SHP77 (cell line): ENCODE data around the gene HACD2.
"Not testable (repeated sequence)": the region's sequence is repeated elsewhere in the genome, so short reads cannot be mapped to it uniquely, and the experiment has no call there.

Source experiments
- DNase-seq, 2 experiments: peaks; one replicate each; lab custom pipeline; 2025; lab: John Stamatoyannopoulos, UW

HACD2 gene

DNA sequence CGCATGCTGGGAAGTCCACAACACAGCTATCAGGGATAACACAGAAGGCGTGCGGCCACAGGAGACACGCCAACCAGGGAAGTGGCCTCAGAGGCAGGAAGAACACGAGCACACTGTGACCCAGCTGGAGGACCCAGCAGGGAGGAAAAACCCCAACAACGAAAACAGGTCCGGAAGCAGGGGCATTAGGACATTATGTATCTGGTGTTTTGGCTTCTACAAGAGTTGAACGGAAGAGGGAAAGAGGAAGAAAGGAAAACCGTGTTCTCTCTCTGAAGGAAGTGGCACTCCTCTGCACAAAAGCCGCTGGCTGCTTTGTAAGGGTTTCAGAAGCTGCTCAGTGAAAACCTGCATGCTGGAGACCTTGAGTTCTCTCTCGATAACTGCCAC lies 61.8 kb downstream of the HACD2 start:
- no peak for DNase-seq

DNA sequence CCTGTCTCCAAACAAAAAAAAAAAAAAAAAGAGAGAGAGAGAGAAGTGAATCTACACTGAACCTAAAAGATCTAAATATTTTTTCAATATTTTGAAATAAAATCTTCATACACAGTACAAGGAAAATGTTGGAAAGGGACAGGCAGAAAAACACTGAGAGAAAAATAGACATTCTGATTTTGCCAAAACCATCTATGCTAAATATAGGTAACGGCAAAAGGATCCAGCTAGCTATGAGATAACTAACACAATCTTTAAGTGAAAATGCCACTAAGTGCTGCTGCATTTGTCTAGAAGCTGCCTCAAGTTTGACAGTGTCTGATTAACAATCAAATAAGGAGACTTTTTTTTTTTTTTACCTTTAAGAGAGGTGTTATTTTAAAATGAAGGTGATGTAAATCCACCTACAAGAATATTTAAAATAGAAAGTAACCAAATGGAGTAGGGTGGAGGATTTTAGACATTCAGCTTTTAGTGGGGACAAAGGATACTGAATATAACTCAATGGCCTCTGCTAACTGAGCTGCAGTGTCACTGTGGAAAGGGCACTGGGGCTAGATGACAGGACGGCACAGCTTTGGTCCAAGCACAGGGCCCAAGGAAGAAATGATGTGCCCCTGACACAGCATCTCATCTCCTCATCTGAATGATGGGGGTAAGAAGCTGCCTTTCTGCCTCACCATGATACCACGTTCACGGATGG lies 62.4 kb downstream of the HACD2 start:
- no peak for DNase-seq

DNA sequence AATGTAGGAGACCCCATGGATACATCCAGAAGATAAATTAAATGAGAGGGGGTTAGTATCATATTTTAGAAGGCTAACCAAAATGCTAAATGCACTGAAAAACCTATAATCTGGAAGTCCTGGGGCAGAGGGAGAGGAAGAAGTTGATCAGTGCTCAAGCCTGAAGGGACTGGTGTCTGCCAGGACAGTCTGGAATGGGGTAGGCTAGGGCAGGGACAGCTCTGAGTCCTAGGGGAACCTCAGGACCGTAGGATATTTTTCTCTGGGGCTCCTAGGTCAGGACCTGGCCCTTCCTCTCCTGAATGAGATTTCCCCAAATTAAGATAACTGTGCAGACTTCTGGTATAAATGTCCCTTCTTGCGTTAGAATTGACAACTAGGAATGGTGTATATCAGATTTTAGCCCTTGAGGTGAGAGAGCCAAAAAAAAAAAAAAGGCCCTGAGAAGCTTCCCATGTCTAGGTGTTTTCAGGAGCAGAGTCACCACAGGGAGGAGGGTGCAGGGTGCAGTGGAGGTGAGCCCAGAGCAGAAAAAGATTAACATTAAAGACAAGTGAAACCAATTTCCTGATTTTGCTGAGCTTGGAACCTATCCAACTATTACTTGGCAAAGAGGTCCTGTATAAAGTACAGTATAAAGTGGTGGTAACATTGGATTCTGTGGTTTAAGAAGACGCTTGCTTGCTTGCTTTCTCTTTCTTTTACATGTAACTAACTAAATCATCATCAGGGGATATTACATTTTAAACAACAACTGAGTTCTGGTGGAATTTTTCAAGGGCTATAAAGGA lies 63.5 kb downstream of the HACD2 start:
- no peak for DNase-seq

DNA sequence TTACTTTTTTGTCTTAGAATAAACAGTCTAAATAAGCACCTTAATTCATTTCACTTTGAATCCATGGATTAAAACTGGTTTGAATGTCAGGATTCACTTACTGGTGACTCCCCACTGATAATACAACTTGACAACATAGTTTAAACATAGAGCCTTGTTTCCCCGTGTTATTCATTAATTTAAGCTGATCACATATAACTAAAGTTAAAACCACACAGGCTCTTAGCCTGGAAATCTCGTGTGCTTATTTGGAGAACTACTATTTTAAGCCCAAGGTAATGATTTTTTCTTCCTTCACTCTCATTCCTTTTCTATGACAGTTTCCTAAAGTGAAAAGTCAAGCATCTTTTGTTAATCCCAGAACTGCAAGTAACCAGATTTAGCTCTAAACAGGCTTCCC lies 64.2 kb downstream of the HACD2 start:
- DNase-seq: no peak

DNA sequence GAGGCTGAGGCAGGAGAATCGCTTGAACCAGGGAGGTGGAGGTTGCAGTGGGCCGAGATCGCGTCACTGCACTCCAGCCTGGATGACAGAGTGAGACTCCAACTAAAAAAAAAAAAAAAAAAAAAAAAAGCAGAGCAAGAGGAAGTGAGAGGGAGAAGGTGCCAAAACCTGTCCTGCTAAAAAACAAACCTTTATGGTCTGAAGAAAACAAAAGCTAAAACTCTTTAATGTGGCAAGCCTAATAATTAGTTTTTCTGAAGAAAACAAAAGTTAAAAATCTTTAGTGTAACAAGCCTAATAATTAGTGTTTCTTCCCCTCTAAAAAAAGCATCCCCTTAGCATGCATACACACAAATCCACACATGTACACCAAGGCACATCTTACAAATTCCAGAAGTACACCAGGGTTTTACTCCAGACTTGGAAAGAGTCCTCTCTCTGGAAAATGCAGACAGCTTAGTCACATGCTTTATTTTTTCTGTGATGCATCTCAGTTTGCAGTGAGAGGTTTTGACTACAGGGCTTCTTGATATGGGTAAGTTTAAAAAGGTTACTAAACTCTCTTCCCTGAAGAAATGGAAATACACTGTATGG lies 65.9 kb downstream of the HACD2 start:
- DNase-seq: no peak

DNA sequence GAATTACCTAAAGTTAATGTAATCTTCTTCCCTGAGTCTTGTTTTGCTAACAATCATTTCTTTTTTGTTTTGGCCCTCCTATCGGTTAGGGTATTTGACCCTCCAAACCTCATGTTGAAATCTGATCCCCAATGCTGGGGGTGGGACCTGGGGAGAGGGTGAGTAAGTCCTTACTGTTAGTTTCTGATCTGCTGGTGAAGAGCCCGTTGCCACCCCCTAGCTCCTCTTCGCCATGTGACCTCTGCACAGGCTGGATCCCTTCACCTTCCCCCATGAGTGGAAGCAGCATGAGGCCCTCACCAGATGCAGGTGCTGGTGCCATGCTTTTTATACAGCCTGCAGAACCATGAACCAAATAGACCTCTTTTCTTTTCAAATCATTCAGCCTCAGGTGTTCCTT lies 73.1 kb downstream of the HACD2 start:
- DNase-seq: no peak

DNA sequence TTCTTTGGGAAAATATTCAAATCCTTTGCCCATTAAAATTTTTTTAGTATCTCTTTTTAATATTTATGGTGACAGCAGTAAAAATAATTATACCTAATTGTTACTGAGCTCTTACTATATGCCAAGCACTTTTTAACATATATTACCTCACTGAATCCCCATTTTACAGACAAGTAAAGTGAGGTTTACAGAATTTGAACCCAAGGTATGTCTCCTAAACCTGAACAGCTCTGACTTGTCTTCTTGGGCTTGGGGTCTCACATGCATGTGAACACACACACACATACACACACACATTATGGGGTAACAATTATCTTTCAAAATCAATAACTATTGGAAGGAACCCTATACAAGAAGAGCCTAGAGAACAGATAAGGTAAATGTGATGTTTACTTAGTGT lies 73.8 kb downstream of the HACD2 start:
- DNase-seq: no peak

DNA sequence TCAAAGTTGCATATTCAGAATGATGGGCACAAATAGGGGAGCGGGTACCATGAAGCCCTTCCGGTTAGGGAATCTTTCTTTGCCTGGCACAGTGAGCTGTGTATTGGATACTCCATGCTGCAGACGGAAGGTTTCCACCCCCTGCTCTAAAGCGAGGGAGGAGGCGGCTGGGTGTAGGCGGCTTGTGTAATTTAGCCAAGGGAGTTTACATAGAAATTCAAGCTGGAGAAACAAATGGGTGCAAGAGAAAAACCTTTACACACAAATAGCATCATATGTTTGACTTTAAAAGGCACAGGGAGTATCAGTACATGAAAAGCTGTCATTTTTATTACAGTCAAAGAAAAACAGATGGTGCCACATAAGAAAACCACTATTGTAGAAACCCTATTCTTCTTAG lies 76.7 kb downstream of the HACD2 start:
- DNase-seq: no peak

DNA sequence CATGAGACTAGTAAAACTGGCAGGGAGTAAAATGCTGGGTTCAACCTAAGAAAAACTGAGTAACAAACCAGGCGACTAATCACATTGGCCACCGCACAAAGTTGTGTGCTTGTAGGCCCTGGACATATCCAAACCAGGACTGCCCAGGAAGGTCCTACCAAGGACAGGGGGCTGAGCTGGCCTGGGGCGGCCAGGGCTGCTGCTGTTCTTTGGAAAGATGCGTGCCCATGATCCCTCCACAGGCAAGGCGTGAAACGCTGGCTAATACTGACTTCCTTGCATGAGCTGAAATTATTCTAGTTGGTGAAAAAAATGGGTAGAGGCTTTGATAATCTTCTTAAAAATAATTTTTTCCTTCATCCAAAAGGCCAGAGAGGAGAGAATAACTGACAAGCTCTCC lies 79.0 kb downstream of the HACD2 start:
- DNase-seq: no peak

DNA sequence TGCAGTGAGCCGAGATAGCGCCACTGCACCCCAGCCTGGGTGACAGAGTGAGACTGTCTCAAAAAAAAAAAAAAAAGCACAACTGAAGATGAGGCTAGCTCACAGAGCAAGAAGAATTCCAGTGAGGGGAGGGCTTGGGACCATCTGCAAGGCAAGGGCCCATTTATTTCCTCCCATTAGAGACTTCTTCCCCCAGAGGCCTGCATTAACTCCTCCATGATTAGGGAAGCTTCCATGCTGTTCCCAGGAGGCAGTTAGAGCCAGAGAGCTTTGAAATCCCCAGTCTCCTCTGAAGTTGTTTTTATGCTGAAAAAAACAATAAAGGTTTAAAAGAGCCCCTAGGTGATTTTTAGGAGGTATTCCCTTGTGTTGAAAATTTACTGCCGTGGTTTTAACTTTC lies 81.7 kb downstream of the HACD2 start:
- no peak for DNase-seq

DNA sequence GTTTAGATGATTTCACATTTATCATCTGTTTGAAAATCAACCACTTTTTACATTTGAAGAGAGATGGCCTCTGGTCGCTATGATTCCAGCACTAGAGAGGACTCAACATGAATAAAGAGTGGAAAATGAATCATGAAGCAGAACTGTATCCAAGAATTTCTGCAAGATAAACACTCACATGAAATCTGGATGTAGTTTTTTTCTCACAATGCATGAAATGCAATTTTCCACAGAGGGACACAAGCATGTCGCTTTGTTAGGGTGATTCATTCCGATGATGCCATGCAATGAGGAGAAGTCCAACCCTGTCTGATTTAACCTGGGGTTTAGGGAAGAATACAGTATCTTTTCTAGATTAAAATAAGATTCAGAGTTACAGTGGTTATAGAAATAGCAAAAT lies 85.5 kb downstream of the HACD2 start:
- DNase-seq: no peak

DNA sequence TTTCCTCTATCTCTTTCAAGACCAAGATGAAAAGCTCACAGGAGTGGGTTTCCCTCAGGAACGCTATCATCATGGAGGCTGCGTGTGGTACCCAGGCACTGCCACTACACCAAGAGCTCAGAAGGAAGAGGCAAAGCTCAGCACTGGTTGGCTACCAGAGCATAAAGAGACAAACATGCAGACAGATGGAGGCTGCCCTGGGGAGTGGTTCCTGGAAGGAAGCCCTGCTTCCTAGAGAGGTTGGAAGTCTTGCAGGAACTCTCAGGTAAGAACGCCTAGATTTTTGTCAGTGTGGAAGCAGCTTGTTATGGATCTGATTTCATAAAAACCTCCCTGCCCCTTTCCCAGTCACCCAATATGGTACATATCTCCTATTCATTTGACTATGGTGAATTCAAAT lies 86.1 kb downstream of the HACD2 start:
- no peak for DNase-seq

DNA sequence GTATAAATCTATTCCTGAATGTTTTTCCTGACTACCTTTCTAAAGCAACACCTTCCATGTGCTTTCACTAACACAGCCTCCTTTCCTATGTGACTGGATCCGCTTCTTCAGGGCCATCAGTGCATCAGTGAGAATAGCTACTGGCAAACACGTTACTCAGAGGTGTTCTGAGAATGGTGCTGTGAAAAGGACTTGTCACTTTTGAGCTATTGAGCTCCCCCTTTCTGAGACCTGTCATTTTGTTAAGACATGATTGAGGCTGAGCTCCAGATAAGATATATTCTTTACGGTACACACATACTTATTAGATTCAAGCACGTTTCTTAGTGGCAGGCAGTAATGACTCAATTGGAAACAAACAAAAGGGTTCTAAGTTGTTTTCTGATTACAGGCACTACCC lies 90.9 kb downstream of the HACD2 start:
- no peak for DNase-seq

DNA sequence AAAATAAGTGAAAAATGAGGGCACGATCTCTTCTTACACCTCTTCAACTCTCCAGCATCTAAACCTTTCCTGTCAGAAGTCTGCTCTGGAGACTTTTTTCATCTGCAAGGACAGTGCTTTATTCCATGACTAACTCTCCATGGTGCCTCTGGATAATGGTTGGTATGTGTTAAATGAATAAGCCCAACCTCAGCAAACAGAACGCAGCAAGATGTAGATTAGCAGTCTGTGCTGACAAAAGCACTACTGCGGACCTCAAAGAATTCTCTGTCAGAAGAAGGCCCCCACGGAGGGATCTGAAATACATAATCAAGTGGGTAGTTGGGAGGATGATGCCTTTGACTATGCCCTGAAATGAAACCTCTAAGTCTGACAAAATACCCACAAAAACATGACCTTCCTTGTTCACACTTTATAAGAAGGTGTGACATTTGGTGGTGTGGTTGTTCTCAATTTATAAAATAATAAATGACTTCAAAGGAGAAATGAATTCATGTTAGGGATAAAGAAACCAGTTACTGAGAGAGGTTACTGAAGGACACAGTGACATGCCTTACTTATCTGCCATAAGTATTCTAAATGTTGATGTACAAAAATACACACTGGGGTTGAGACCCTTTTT lies 92.8 kb downstream of the HACD2 start:
- no peak for DNase-seq

DNA sequence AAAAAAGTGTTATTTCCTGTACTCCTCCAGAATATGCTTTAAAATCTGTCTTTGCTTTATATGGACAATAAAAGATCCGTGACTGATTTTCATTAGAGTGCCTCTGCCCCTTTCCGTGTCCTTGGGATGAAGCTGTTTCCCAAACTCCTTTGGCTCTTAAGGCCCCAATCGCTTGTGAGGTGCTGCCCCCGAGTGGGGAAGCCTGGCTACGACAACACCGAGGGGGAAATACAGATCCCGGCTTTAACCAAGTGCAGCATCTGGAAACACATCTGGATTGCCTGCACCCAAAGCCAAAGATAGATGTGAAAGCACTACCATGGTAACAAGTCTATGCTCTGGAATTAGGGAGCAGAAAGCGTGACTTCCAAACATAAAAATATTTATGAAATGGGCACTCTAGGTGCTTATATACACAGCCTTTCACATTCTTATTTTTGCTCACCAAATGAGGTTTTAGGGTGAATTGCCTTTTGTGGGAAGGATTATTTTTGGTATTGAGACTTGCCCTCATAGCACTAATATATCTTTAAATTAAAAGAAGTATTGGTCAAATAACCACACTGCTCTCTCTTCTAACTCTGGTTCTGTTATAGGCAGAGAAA lies 95.4 kb downstream of the HACD2 start:
- peak; percentile 14 to 53 for DNase-seq

DNA sequence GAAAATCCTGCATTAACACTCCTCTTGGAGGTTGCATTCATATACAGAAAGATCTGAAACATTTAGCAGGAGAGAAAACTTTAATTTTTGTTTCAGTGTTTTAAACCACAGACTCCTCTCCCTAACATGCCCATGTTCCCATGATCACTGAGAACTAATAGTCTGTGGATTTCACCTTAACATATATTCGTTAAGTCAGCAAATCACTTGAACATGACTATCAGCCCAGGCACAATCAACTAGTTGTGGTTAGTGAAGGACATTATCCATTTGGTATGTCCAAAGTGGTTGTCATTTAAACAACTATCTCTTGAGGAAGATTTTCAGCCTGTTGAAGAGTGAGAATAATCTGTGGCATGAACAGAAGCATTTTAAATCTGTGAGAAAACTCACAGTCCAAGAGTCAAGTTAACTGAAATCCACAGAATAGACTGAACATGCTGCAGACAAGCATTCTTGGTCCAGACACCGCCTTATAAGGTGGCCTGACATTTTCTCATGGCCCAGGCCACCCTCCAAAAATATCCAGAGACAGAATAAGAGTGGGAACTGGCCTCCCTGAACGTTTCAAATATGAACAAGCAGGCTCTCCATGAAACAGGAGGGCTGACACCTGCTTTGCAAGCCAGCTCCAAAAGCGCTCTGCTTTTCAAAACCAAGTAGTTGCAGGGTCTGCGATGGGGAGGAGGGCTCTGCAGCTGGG lies 96.1 kb downstream of the HACD2 start:
- no peak for DNase-seq

DNA sequence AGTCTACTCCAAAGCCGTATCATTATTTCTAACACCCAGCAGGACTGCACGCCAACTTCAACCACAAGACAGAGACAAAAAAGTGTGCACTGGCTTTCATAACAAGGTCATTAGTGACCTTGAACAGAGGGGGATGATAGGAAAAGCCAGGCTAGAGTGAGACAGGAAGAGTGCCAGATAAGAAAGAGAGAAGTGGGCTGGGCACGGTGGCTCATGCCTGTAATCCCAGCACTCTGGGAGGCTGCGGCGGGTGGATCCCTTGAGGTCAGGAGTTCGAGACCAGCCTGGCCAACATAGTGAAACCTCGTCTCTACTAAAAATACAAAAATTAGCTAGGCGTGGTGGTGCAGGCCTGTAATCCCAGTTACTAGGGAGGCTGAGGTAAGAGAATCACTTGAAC lies 97.8 kb downstream of the HACD2 start:
- not testable (repeated sequence) for DNase-seq

DNA sequence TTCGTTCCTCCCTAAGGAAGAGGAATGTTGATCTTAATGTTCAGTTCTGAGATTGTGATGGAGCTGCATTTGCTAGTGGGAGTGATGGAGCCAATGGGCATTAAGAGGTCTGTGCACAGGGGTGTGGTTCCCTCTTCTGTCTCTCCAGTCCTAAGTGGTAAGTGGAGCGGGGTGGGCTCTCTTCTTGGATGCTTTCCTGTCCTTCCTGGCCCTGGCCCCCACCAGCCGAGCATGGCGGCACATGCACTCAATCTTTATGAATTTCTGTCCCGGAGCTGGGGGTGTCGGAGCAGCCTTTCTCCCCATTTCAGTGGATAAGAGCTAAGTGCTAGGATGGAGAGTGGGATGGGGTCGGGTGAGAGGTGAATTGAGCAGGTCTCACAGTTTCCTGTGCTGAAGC lies 98.4 kb downstream of the HACD2 start:
- no peak for DNase-seq

DNA sequence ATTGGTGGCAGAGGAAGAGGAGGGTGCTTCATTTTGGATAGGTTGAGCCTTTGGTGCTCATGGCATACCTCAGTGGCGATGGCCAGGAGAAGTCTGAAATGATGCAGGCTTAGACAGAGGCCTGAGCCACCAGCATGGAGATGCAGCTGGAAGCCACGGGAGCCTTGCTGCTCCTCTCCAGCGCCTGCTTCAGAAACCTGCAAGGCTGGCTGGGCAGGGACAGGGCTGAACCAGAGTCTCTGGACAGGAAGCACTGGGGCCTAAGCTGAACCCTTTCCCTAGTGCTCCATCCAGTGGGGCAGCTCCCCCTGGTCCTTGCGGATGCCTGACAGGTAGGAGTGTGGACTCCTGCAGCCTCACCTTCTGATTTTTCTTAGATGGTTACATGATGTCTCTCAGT lies 99.3 kb downstream of the HACD2 start:
- DNase-seq: no peak

DNA sequence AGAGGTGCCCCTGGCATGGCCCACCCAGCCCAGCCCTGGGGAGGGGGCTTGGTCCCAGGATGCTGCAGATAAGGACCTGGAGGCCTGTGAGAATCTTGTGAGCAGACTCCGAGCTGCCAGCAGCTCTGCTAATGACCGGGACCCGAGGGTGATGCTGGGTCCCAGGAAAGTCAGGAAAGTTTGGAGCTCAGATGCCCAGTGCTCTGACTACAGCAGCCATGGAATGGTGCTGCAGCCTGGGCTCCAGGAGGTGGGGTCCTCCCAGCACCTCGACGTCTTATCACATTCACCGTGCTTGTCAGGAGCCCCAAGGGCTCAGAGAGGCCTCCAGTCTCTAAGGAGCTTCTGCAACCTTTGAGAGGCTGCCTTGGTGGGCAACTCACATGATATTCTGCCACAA lies 101.7 kb downstream of the HACD2 start:
- DNase-seq: no peak

DNA sequence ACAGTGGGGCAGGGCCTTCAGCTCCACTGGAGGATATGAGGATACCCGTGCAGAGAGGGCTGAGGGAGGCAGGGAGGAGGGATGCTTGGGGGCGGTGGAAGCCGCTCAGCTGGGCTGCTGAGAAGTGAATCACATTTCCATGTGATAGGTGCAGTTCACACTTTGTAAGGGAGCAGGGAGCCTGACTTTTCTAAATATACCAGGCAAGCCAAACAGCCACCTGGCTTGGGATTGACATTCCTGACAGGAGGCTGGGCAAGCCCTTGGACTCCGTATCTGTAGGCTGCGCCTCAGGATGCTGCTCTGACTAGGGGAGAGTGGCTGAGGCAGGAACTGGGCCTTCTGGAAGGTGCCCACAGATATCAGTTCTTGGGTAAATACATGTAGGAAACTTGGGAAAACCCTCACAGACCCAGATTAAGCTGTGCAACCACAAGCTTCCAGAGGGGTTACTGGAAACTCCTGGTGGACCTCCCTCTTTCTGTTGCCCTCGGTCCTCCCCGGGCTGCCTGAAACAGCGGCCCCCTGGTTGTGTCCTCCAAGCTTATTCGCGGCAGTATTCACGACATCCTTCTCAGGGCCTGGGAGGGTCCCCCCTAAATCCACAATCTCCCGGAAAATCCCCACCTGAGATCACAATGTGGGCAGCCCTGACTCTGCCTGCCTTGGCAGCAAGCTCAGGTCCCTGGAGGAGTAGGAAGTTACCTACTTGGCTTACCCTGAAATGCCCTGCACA lies 103.0 kb downstream of the HACD2 start:
- DNase-seq: no peak
